Calu3 (cell line): ENCODE data around the gene SLC4A4. TPM values are rescaled to one million over a fixed set of nuclear protein-coding genes. Genes with fewer than 3 reads are reported as not detected.

Source experiments
- BruUV-seq: library from RNA; stranded (reverse); fragments of 400-500 nt; replicated peaks from 2 replicates; lab custom pipeline; 2021; lab: Mats Ljungman, UMichigan
- CTCF ChIA-PET: fragments of 300-600 bp; sonication (Branson Sonifier 250); formaldehyde crosslinking; loops from one replicate; lab custom pipeline; 2022; ENCODE audit warnings: antibody characterized with exemption; lab: Charles Lee
- DNase-seq: peaks from one replicate; pipeline ENCODE4 v3.0.0; 2022
- H3K27ac Mint-ChIP-seq: one replicate; pipeline ENCODE4 v1.8.0; 2022; ENCODE audit warnings: mixed read lengths; ENCODE audit not compliant: unreplicated experiment
- H3K27me3 Mint-ChIP-seq: one replicate; pipeline ENCODE4 v1.8.0; 2022; ENCODE audit warnings: mixed read lengths; ENCODE audit not compliant: unreplicated experiment
- H3K36me3 Mint-ChIP-seq: one replicate; pipeline ENCODE4 v1.8.0; 2022; ENCODE audit warnings: mild to moderate bottlenecking, moderate library complexity, mixed read lengths; ENCODE audit not compliant: insufficient read depth, unreplicated experiment
- H3K4me1 Mint-ChIP-seq: one replicate; pipeline ENCODE4 v1.8.0; 2022; ENCODE audit warnings: mild to moderate bottlenecking, low read depth, mixed read lengths; ENCODE audit not compliant: unreplicated experiment
- H3K4me3 Mint-ChIP-seq: one replicate; pipeline ENCODE4 v1.8.0; 2022; ENCODE audit warnings: mild to moderate bottlenecking, low read depth, moderate library complexity, mixed read lengths; ENCODE audit not compliant: unreplicated experiment
- H3K9me3 Mint-ChIP-seq: one replicate; pipeline ENCODE4 v1.8.0; 2022; ENCODE audit warnings: low read depth, mixed read lengths; ENCODE audit not compliant: unreplicated experiment
- intact Hi-C: fragments of 100-400 bp; cut with micrococcal nuclease; formaldehyde crosslinking; loops from one replicate; pipeline ENCODE4 v1.10.0; 2022; ENCODE audit not compliant: unreplicated experiment
- total RNA-seq: library from RNA; stranded (reverse); gene quantifications from 2 replicates; pipeline ENCODE4 v1.2.3, GENCODE V29; 2022
- TF ChIP-seq, protein P1 (sequence below): fragments of 200-600 bp; IDR thresholded peaks from one replicate; pipeline ENCODE4 v1.8.0; 2022; ENCODE audit warnings: antibody characterized with exemption; ENCODE audit not compliant: unreplicated experiment

The SLC4A4 gene
- total RNA-seq, 1 experiment from 2014 or later: 14.6 TPM

DNA sequence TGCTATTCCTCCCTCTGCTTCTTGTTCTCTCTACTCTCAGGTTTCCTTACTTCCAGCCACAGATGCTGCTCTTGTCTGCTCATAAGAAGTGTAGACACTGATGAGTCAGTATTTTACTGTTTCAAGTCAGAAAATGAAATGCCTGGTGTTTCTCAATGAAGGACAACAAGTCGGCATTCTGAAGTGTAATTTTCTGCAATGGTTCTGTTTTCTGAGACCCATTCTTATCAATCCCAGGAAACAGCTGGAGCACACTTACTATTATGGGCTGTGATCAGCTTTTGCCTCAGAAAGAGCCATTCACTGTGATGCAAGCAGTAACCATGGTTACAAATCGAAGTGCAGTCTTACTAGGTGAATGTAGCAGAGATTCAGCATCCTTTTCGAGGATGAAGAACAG, 42.0 kb downstream of the SLC4A4 start:
- TF ChIP-seq, protein P1, sequence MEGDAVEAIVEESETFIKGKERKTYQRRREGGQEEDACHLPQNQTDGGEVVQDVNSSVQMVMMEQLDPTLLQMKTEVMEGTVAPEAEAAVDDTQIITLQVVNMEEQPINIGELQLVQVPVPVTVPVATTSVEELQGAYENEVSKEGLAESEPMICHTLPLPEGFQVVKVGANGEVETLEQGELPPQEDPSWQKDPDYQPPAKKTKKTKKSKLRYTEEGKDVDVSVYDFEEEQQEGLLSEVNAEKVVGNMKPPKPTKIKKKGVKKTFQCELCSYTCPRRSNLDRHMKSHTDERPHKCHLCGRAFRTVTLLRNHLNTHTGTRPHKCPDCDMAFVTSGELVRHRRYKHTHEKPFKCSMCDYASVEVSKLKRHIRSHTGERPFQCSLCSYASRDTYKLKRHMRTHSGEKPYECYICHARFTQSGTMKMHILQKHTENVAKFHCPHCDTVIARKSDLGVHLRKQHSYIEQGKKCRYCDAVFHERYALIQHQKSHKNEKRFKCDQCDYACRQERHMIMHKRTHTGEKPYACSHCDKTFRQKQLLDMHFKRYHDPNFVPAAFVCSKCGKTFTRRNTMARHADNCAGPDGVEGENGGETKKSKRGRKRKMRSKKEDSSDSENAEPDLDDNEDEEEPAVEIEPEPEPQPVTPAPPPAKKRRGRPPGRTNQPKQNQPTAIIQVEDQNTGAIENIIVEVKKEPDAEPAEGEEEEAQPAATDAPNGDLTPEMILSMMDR: no peak
- CTCF ChIA-PET: no interaction called here
- Mint-ChIP-seq H3K36me3 (no peaks in the 10 kb centered on the region), H3K4me3 (no peak overlapping the region), H3K4me1 (peaks cover 29% of the 10 kb centered on the region), H3K9me3 (peaks cover 2% of the 10 kb centered on the region), H3K27me3 (no peaks in the 10 kb centered on the region), H3K27ac (no peak overlapping the region)
- intact Hi-C loops: no loop called here
- DNase-seq: no peak
- no TSS peak for BruUV-seq

DNA sequence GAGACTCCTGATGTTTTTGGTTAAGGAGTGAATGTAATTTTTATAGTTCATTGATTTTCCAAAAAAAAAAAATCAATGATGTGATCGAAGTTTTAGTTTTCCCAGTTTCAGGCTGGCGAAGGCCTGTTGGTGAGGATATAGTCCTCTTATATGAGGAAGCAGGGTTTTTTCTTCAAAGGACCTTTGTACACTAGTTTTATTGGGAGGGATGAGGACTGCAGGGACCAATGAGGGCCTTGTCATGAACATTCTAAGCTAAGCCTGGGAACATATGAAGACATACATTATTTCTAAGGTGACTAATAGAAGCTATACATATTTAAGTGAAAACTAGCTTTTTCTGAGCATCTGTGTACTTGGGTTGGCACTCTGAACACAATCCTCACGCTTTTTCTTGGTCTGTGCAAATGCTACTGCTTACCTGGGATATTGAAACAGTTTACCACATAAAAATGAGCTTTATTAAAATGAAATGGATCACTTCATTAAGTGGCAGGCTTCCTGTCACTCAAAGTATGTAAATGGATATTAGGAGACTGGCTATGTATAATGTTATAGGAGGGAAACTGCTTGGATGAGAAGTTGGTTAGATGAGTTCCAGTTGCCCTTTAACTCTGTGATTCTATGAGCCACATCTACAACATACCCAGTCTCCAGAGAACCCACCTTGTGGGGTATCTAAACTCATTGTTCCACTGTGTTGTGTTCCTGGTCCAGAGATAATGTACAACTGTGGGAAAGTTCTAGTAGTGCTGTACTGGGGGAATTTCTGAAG, 43.5 kb downstream of the SLC4A4 start:
- Mint-ChIP-seq H3K27me3 (no peaks in the 10 kb centered on the region), H3K9me3 (peaks cover under 1% of the 10 kb centered on the region), H3K4me1 (peaks cover 23% of the 10 kb centered on the region), H3K4me3 (peak overlapping the region; percentile 31), H3K27ac (no peak overlapping the region), H3K36me3 (no peaks in the 10 kb centered on the region)
- intact Hi-C loops: no loop called here
- no TSS peak for BruUV-seq
- CTCF ChIA-PET: interaction anchor here (1.0 kb wide), 1 partner anchor 167 kb away, joined by 3 read pairs; no protein-coding TSS in a partner anchor
- TF ChIP-seq, protein P1: no peak
- no peak for DNase-seq

DNA sequence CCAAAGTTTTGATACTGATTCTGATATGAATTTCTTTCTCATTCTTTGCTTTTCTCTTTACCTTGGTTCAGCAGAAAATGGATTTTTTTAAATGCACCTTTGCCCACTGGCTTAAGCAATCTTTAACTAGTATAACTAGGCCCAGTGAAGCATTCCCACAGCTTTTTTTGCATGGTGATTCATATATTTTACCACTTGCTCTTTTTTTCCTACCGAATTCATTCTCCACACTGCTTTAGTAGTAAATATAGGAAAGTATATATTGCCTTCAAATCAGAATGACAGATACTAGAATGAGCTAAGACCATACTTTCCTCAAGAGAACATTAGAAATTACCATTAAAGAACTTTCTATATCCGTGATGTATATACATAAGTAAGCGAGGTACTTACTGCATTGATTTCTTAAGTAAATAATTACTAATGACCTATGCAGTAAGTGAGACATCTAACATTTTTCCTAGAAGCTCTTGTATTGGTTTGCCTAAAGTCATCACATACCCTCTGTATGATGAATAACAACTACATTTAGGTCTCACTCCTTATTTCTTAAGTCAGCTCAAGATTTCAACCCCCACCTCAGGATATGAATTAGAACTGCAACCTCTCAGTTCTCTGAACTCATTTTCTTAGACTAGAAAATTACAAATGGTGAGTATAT, 44.2 kb downstream of the SLC4A4 start:
- no peak for DNase-seq
- peaks cover 16% of the 10 kb centered on the region for H3K4me1 Mint-ChIP-seq
- H3K9me3 Mint-ChIP-seq: no peaks in the 10 kb centered on the region
- H3K27me3 Mint-ChIP-seq: no peaks in the 10 kb centered on the region
- H3K4me3 Mint-ChIP-seq: peak overlapping the region; percentile 31
- H3K27ac Mint-ChIP-seq: no peak overlapping the region
- TF ChIP-seq, protein P1: no peak
- no TSS peak for BruUV-seq
- no peaks in the 10 kb centered on the region for H3K36me3 Mint-ChIP-seq
- CTCF ChIA-PET: no interaction called here
- intact Hi-C loops: no loop called here

DNA sequence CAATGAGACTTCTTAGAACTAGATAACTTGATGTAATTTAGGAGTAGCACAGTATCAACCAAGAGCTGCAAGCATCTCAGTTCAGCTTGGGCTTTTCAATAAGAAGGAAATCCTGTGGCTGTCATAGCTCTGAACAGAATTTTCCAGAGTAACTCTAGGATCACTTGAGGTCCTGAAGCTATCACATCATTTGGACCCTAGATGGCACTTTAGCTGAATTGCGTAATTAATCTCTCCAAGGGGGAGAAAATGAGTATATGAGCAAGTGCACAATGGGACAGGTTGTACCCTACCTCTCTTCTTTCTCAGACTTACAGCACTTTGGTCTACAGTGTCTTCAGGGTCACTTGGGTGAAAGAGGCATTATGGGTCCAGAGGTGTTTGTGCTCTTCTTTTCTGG, 45.2 kb downstream of the SLC4A4 start:
- TF ChIP-seq, protein P1: no peak
- Mint-ChIP-seq H3K9me3 (no peaks in the 10 kb centered on the region), H3K4me1 (peaks cover 18% of the 10 kb centered on the region), H3K27ac (no peak overlapping the region), H3K36me3 (no peaks in the 10 kb centered on the region), H3K4me3 (no peak overlapping the region), H3K27me3 (no peaks in the 10 kb centered on the region)
- BruUV-seq: no TSS peak
- DNase-seq: no peak
- intact Hi-C loops: no loop called here
- CTCF ChIA-PET: no interaction called here
